IPS-15b (cell line): ENCODE measurements around the gene MAGI1.
A peak's percentile ranks its signal among the peaks of the same experiment; 100 is the strongest.
"Not testable (repeated sequence)": the region's sequence is repeated elsewhere in the genome, so short reads cannot be mapped to it uniquely, and the experiment has no call there.

Source experiments
- H3K27me3 ChIP-seq: one replicate; pipeline ENCODE4 v1.6.1; 2013; ENCODE audit warnings: low read length; ENCODE audit not compliant: control insufficient read depth, insufficient read depth
- H3K36me3 ChIP-seq: one replicate; pipeline ENCODE4 v1.6.1; 2013; ENCODE audit warnings: low read length; ENCODE audit not compliant: control insufficient read depth, insufficient read depth
- H3K4me1 ChIP-seq: one replicate; pipeline ENCODE4 v1.6.1; 2013; ENCODE audit warnings: mild to moderate bottlenecking, low read length; ENCODE audit not compliant: control insufficient read depth, insufficient read depth
- H3K4me3 ChIP-seq: one replicate; pipeline ENCODE4 v1.5.1; 2013; ENCODE audit warnings: low read depth, low read length
- H3K9ac ChIP-seq: one replicate; pipeline ENCODE4 v1.6.1; 2013; ENCODE audit warnings: low read depth, mild to moderate bottlenecking, low read length
- H3K9me3 ChIP-seq: one replicate; pipeline ENCODE4 v1.6.1; 2013; ENCODE audit warnings: mild to moderate bottlenecking, low read length; ENCODE audit not compliant: control insufficient read depth, insufficient read depth

The MAGI1 gene

GRCh38 chr3:66037330-66037985 lies 1.3 kb downstream of the MAGI1 start:
- H3K36me3 ChIP-seq: no peaks in the 10 kb centered on the region
- H3K4me3 ChIP-seq: peak overlapping the region; percentile 90
- no peaks in the 10 kb centered on the region for H3K9me3 ChIP-seq
- no peaks in the 10 kb centered on the region for H3K27me3 ChIP-seq
- peaks cover 18% of the 10 kb centered on the region for H3K4me1 ChIP-seq
- peak overlapping the region; percentile 66 for H3K9ac ChIP-seq

DNA sequence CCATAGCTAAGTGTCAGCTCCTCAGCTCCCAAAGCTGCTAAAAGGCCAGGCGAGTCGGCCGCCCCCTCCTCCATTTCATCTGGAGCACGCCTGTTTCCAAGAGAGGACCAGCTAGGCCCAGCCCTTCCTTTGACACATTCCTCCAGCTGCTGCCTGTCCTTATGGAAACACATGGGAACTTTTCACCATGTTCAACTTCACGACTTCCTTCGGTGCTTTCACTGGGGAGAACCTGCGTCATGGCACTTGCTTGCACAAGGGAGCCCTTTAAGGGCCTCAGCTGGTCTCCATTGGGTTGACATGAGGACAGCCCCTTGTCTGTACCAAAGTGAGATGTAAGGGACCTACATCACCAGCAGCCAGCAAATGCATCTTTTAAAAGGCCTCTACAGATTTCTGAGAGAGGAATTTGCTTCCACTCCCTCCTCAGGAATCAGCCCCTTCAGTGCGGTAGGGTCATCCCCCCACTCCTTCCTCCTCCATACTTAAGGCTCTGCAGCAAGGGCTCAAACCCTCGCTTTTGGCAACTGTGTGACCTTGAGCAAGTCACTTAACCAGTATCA lies 2.1 kb downstream of the MAGI1 start:
- H3K9ac ChIP-seq: no peak overlapping the region

GRCh38 chr3:66035763-66036477 lies 2.8 kb downstream of the MAGI1 start:
- Histone ChIP-seq H3K36me3 (no peaks in the 10 kb centered on the region), H3K27me3 (no peaks in the 10 kb centered on the region), H3K4me3 (peak overlapping the region; percentile 90), H3K9ac (peak overlapping the region; percentile 17), H3K4me1 (peaks cover 18% of the 10 kb centered on the region), H3K9me3 (no peaks in the 10 kb centered on the region)

More for the DNA sequence above, 2.1 kb downstream of the MAGI1 start:
- Histone ChIP-seq H3K4me1 (peaks cover 18% of the 10 kb centered on the region), H3K4me3 (peak overlapping the region; percentile 90), H3K9me3 (no peaks in the 10 kb centered on the region), H3K27me3 (no peaks in the 10 kb centered on the region), H3K36me3 (no peaks in the 10 kb centered on the region)

- Histone ChIP-seq H3K36me3 (no peaks in the 10 kb centered on the region), H3K4me3 (no peak overlapping the region), H3K4me1 (peaks cover 18% of the 10 kb centered on the region), H3K27me3 (no peaks in the 10 kb centered on the region), H3K9me3 (no peaks in the 10 kb centered on the region), H3K9ac (no peak overlapping the region)
Observed at GRCh38 chr3:66033241-66034138, 5.2 kb downstream of the MAGI1 start.

DNA sequence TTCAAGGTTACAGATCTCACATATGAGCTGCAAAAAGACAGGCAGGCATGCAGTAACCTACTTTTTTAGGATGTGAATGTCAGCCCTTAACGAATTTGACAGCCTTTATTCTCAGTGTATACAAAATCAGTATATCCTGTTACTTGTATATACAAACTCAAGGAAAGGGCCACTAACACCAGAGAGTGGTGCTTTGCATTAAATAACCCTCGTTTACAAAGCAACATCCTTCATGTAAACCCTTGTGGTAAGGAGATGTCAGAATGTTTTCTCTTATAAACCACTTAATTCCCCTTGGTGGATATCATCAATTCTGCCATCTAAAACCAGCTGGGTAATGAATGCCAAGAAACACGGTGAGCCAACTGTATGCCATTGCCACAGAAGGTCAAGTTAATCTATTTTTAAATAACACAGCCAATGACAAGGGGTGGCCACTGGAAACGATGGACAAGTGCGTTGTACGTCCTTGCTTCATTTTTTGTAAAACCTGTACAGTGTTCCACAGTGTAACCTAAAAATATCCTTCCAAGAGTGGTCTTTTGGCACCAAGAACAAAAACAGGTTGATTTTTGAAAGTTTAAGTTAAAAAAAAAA lies 7.5 kb downstream of the MAGI1 start:
- Histone ChIP-seq H3K9ac (no peak overlapping the region), H3K36me3 (no peaks in the 10 kb centered on the region), H3K9me3 (no peaks in the 10 kb centered on the region), H3K27me3 (no peaks in the 10 kb centered on the region), H3K4me1 (peaks cover 18% of the 10 kb centered on the region), H3K4me3 (no peak overlapping the region)

GRCh38 chr3:66029443-66029842 lies 9.3 kb downstream of the MAGI1 start:
- H3K27me3 ChIP-seq: no peaks in the 10 kb centered on the region
- no peaks in the 10 kb centered on the region for H3K36me3 ChIP-seq

GRCh38 chr3:66029014-66029413 lies 9.7 kb downstream of the MAGI1 start:
- no peaks in the 10 kb centered on the region for H3K27me3 ChIP-seq
- H3K36me3 ChIP-seq: no peaks in the 10 kb centered on the region
- H3K9ac ChIP-seq: no peak overlapping the region
- peaks cover 4% of the 10 kb centered on the region for H3K4me1 ChIP-seq
- H3K4me3 ChIP-seq: no peak overlapping the region
- no peaks in the 10 kb centered on the region for H3K9me3 ChIP-seq

More at GRCh38 chr3:66029443-66029842, 9.3 kb downstream of the MAGI1 start:
- no peak overlapping the region for H3K4me3 ChIP-seq
- H3K9ac ChIP-seq: no peak overlapping the region
- no peaks in the 10 kb centered on the region for H3K9me3 ChIP-seq
- peaks cover 7% of the 10 kb centered on the region for H3K4me1 ChIP-seq

DNA sequence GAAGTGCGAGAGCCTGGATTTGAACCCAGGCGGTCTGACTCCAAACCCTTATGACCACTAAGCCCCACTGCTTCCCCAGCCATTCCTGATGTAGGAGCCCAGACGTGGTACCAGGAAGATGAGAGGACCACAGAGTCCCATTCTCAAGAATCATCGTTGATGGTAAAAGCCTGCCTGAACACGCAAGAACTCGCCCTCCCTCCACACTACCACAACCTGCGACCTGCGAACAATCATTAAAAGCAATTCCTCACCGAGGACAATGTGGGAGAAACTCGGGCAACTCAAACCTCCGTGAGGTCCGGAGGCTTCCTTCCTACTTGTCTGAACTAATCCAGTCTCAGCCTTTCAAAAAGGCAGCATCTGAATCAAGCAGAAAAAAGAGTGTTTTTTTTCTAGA lies 10.3 kb downstream of the MAGI1 start:
- Histone ChIP-seq H3K4me3 (no peak overlapping the region), H3K4me1 (peaks cover 4% of the 10 kb centered on the region), H3K9me3 (no peaks in the 10 kb centered on the region), H3K36me3 (no peaks in the 10 kb centered on the region), H3K27me3 (no peaks in the 10 kb centered on the region), H3K9ac (no peak overlapping the region)

DNA sequence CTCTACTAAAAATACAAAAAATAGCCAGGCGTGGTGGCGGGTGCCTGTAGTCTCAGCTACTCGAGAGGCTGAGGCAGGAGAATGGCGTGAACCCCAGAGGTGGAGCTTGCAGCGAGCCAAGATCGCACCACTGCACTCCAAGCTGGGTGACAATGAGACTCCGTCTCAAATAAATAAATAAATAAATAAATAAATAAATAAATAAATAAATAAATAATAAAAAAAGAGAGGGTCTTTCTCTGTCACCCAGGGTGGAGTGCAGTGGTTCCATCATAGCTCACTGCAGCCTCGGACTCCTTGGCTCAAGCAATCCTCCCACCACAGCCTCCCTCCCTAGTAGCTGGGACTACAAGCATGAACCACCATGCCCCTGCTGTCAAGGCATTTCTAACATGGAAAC lies 11.6 kb downstream of the MAGI1 start:
- not testable (repeated sequence) for H3K9me3 ChIP-seq, H3K4me3 ChIP-seq, H3K36me3 ChIP-seq, H3K4me1 ChIP-seq, H3K9ac ChIP-seq, H3K27me3 ChIP-seq

- H3K27me3 ChIP-seq: no peaks in the 10 kb centered on the region
- H3K4me3 ChIP-seq: no peak overlapping the region
- H3K4me1 ChIP-seq: peaks cover 8% of the 10 kb centered on the region
- no peaks in the 10 kb centered on the region for H3K36me3 ChIP-seq
- H3K9ac ChIP-seq: no peak overlapping the region
- H3K9me3 ChIP-seq: no peaks in the 10 kb centered on the region
Observed at GRCh38 chr3:66023738-66024385, 14.9 kb downstream of the MAGI1 start.

DNA sequence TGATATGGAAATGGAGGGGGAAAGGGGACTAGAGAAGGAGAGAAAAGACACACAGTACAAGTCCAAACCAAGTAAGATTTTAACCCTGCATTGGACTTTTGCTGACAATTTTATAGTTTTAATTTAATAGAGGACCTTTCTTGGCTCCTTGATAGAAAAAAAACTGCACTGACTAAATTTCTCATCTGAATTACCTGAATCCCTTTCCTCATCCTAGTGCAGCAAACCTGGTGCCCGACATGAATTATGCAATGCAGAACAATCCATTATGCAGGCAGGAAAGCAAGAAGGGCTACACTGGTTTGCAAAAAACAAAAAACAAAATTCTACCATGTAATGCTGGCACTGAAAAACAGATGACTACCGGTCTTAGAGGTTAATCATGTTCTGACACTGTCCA lies 15.5 kb downstream of the MAGI1 start:
- H3K4me3 ChIP-seq: no peak overlapping the region
- peaks cover 11% of the 10 kb centered on the region for H3K4me1 ChIP-seq
- no peaks in the 10 kb centered on the region for H3K36me3 ChIP-seq
- H3K9ac ChIP-seq: no peak overlapping the region
- H3K27me3 ChIP-seq: no peaks in the 10 kb centered on the region
- no peaks in the 10 kb centered on the region for H3K9me3 ChIP-seq
